ENCODE measurements around the gene MTMR2. TPM values are rescaled to one million over a fixed set of nuclear protein-coding genes. Genes with fewer than 3 reads are reported as not detected.

MTMR2 gene
- total and polyA plus RNA-seq, 2 donors (not counting 3 experiments of a cell fraction or from before 2014, with no cell fraction given), result 19.5 to 49.5 TPM

GRCh38 chr11:95832763-95833162 is 91.1 kb downstream of the MTMR2 start:
- FAIRE-seq, result no peak
- Histone ChIP-seq H3K27me3 (ENCODE audit: control insufficient read depth in 2 of 2, insufficient read depth in 2 of 2, low read length in 2 of 2) (no peaks in the 10 kb centered on the region), H2AFZ (ENCODE audit: low read depth, low read length) (no peak overlapping the region), H4K20me1 (replicated peaks; ENCODE audit: control insufficient read depth, extremely low read depth, insufficient read depth, low read length) (no peaks in the 10 kb centered on the region), H3K4me3 (replicated peaks in 1 of 3; ENCODE audit: insufficient read depth in 1 of 3, low read depth in 1 of 3, low read length in 3 of 3) (no peak overlapping the region), H3K36me3 (ENCODE audit: control insufficient read depth in 2 of 2, extremely low read depth in 1 of 2, insufficient read depth in 2 of 2, low read length in 2 of 2) (peaks cover 7 to 15% of the 10 kb centered on the region in 2 experiments), H3K9me3 (replicated peaks; ENCODE audit: control insufficient read depth, insufficient read depth, low read length) (no peaks in the 10 kb centered on the region), H3K4me1 (ENCODE audit: control insufficient read depth, extremely low read depth, insufficient read depth, low read length) (no peaks in the 10 kb centered on the region), H3K4me2 (ENCODE audit: insufficient read depth, low read length) (no peak overlapping the region), H3K9ac (replicated peaks; ENCODE audit: extremely low read depth, insufficient read depth, low read length) (no peak overlapping the region), H3K27ac (ENCODE audit: insufficient read depth, low read depth, low read length) (no peak overlapping the region), H3K9me1 (replicated peaks; ENCODE audit: control insufficient read depth, extremely low read depth, insufficient read depth, low read length) (no peaks in the 10 kb centered on the region), H3K79me2 (ENCODE audit: control insufficient read depth, insufficient read depth, low read length) (no peaks in the 10 kb centered on the region)
- CTCF ChIA-PET, result interaction anchor here (0.9 to 9.8 kb wide), 6 partner anchors 12 to 592 kb away, joined by 3 to 145 read pairs (median 6); partner anchors contain the start of genes CCDC82, JRKL and MAML2
- intact Hi-C loops (cut with micrococcal nuclease) (no loop called here), dilution Hi-C loops (cut with MboI; ENCODE audit: extremely low pct_ligation_motif_present, low sequenced_read_pairs) (no loop called here)
- POLR2A ChIA-PET, result no interaction called here
- TF ChIP-seq POLR2A (IDR thresholded peaks at IDR 0.05; ENCODE audit: low read depth, low read length) (no peak), MYC (IDR thresholded peaks at IDR 0.05; ENCODE audit: low read depth, low read length) (no peak), EZH2 (IDR thresholded peaks at IDR 0.05; ENCODE audit: borderline replicate concordance, low read depth, low read length, severe bottlenecking) (no peak), FOS (IDR thresholded peaks at IDR 0.05; ENCODE audit: borderline replicate concordance, insufficient read depth, low read length) (no peak), GATA2 (IDR thresholded peaks at IDR 0.05; ENCODE audit: insufficient read depth, insufficient read length, low read depth, low read length) (no peak), POLR2AphosphoS5 (IDR thresholded peaks at IDR 0.05; ENCODE audit: insufficient read depth, low read depth, low read length) (no peak), MAX (IDR thresholded peaks at IDR 0.05; ENCODE audit: insufficient read depth, insufficient read length) (no peak), JUN (IDR thresholded peaks at IDR 0.05; ENCODE audit: borderline replicate concordance, insufficient read depth, insufficient read length, low read depth) (no peak)
- TF ChIP-seq, protein P1, sequence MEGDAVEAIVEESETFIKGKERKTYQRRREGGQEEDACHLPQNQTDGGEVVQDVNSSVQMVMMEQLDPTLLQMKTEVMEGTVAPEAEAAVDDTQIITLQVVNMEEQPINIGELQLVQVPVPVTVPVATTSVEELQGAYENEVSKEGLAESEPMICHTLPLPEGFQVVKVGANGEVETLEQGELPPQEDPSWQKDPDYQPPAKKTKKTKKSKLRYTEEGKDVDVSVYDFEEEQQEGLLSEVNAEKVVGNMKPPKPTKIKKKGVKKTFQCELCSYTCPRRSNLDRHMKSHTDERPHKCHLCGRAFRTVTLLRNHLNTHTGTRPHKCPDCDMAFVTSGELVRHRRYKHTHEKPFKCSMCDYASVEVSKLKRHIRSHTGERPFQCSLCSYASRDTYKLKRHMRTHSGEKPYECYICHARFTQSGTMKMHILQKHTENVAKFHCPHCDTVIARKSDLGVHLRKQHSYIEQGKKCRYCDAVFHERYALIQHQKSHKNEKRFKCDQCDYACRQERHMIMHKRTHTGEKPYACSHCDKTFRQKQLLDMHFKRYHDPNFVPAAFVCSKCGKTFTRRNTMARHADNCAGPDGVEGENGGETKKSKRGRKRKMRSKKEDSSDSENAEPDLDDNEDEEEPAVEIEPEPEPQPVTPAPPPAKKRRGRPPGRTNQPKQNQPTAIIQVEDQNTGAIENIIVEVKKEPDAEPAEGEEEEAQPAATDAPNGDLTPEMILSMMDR (IDR thresholded peaks at IDR 0.05; ENCODE audit: extremely low read depth in 1 of 2, insufficient read depth in 1 of 2, low read depth in 1 of 2, low read length in 2 of 2), result no peak
- BruUV-seq (replicated peaks), result no TSS peak
- DNase-seq (ENCODE audit: low read depth, low spot score), result no peak

Data from endothelial cell of umbilical vein (primary cell).